GM18907 (cell line): ENCODE measurements around the gene CATSPERD.
"Not testable (repeated sequence)": the region's sequence is repeated elsewhere in the genome, so short reads cannot be mapped to it uniquely, and the experiment has no call there.

Source experiments
- ATAC-seq: cut with Tn5 transposase; IDR thresholded peaks from one replicate; pipeline ENCODE4 v1.9.1; 2021; ENCODE audit warnings: mild to moderate bottlenecking, moderate library complexity; ENCODE audit not compliant: unreplicated experiment

Gene CATSPERD

DNA sequence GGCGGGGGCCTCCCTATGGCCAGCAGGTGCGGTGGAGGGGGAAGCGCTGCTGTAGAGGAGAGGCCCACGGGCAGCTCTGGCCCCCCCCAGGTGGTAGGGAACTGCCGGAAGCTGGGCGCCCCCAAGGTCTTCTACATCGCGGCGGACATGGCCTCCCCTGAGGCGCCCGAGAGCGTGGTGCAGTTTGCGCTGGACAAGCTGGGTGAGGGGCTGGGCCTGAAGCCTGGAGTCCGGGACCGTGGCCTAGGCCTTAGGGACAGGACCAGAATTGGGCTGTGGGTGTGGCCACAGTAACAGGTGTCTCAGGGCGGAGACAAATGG, 34.2 kb upstream of the CATSPERD start:
- ATAC-seq = no peak

- peak; percentile 54 for ATAC-seq
Measured at GRCh38 chr19:5686647-5687359, 33.6 kb upstream of the CATSPERD start.

DNA sequence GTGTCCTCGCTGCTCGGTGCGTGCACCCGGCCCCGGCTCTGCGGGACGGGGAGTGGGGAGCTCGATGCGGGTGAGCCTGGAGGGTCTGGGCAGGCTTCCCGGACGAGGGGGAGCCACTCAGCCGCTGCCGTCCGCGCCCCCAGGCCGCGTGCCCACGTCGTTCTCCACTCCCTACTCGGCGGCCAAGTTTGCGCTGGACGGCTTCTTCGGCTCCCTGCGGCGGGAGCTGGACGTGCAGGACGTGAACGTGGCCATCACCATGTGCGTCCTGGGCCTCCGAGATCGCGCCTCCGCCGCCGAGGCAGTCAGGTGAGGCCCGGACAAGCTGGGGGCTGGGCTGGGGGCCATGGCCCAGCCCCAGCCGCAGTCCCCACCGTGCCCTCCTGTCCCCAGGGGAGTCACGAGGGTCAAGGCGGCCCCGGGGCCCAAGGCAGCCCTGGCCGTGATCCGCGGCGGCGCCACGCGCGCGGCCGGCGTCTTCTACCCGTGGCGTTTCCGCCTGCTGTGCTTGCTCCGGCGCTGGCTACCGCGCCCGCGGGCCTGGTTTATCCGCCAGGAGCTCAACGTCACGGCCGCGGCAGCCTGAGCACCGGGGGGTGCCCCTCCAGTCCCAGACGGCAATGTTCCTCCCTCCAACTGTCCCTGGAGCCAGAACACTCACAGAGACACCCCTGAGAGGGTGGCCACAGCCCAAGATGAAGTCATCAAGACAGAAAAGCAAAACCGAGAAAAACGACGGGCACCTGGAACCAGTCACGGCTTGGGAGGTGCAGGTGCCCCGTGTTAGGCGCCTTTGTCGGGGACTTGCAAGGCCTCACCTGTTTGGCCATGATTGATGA, 32.9 kb upstream of the CATSPERD start:
- ATAC-seq = no peak

DNA sequence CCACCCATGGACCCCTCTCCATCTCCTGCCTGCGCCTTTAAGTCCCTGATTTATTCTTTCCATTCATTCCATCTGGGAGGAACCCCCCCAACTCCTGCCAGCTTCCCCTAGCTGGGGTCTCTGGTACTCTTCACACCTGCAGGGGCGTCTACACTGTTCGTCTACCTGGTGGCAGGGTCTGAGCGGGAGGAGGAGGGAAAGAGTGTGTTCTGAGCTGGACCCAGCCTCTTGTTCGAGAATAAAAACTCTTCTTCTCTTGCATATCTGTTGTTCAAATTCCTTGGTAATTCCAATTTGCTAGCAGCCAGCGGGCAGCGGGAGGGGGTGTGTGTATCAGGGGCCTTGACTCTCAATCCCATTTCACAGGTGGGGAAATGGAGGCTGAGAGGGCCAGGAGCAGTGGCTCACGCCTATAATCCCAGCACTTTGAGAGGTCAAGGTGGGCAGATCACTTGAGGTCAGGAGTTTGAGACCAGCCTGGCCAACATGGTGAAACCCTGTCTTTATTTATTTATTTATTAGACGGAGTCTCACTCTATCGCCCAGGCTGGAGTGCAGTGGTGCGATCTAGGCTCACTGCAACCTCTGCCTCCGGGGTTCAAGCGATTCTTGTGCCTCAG, 32.1 kb upstream of the CATSPERD start:
- not testable (repeated sequence) for ATAC-seq

DNA sequence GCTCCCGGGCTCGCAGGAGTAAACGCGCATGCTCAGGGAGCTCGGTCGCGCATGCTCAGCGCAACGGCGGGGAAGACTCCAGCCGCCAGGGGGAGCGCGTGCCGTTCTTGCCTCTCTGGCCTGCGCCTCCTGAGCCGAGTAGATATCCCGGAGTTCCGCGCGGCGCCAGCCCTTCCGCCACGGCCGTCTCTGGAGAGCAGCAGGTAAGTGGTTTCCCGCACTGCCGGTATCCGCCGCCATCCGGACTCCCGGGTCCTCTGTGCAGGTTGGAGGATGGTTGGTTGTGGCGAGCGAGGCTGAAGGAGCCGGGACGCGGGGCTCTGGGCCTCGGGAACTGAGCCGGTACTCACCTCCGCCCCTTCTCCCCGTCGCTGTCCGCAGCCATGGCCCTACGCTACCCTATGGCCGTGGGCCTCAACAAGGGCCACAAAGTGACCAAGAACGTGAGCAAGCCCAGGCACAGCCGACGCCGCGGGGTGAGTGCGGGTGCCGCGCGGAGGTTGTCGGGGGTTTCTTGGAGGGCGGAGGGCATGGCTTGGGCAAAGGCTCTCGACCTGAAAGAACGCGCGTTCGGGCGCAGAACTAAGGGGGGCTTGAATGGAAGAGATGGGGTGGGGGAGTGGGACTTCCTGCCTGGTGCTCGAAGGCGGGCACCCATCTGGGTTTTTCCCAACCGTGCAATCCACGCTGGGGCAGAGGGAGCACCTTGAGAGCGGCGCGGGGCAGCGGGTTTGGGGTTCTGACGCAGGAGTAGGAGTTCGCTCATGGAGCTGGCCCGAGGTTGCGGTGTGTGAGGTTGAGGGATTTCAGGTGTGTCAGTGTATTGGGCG, 30.1 kb upstream of the CATSPERD start, which contains the start of gene RPL36:
TSS of gene RPL36 (plus strand) at position 171 of the 830 bp plus-strand sequence. CDS start at position 384, 213 bp downstream.
- peak; percentile 50 for ATAC-seq

DNA sequence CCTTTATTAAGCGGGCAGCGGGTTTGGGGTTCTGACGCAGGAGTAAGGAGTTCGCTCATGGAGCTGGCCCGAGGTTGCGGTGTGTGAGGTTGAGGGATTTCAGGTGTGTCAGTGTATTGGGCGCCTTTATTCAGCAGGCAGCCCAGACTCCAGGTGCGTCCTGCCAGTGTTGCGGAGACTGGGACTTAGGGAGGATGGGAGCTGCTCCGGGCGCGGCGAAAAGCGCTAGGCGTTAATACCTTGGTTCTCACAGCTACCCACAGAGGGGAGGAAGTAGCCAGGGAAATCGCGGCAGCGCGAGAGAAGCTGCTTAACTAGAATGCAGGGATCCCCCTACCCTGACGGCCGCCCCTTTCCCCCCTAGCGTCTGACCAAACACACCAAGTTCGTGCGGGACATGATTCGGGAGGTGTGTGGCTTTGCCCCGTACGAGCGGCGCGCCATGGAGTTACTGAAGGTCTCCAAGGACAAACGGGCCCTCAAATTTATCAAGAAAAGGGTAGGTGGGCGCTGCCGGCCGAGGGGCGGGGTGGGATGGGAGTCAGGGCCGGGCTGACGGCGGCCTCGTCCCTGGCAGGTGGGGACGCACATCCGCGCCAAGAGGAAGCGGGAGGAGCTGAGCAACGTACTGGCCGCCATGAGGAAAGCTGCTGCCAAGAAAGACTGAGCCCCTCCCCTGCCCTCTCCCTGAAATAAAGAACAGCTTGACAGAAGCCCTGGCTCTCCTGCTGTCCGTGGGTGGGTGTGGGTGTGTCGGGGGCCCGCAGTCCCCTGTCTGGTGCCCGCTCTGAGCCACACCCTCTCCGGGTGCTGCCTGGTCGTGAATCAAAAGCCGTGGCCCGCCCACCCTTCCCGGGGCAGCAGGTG, 29.2 kb upstream of the CATSPERD start:
- no peak for ATAC-seq

DNA sequence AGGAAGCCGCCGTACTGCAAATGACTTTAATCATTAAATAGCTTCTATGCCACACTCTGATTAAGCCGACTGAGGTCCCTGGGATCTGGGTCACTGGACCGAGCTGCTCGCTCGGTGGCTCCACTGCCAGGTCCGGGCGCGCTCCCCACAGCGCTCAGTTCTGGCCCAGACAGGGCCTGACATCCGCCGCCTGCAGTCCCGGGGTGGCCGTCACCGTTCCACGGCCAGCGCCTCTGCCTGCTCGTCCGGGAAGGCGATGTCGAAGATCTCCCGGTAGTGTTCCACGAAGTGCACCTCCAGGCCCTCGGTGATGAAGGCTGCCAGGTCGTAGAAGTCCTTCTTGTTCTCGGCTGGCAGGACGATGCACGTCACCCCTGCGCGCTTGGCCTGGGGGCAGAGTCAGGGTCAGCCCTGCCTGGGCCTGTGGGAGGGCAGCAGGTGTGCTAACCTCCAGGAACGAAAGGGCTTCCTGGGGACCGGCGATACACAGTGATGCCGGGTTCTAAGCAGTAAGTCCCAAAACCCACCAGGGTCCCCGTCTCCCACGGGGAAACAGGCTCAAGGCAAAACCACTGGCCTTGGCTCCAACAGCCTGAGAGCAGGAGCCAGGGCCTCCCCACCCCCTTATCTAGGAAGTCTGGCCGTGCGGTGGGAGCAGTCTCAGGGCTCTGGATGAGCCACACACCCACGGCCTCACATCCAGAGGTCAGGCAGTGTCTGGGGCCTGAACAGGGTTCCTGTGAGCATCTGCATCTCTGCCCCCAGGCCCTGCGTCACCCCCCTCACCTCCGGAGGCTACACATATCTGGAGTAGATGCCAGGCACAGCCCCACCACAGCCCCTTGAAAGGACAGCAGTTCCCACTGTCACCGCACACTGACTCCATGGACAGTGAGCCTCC, 28.4 kb upstream of the CATSPERD start:
- ATAC-seq = no peak

DNA sequence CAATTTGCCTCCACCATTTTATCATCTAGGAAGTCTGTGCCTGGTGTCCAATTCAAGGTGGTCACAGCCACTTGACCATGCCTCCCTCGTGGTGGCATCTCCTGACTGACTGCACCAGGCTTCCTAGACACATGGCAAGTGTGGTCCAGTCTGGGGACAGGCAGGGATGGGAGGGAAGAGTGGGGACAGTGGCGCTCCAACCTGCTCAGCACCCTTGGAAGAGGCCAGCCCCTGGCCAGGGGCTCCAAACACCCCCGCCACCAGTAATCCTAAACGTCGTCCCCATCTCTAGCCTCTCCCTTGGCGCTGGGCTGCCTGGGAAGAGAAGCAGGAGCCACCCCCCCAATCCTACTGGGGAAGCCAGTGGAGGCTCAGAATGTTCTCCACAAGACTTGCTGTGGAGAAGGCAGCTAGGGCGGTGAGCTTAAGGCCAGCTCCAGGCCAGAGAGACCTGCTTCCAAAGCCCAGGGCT, 27.7 kb upstream of the CATSPERD start:
- ATAC-seq = no peak

GRCh38 chr19:5693195-5694166, 27.0 kb upstream of the CATSPERD start:
- ATAC-seq = no peak

DNA sequence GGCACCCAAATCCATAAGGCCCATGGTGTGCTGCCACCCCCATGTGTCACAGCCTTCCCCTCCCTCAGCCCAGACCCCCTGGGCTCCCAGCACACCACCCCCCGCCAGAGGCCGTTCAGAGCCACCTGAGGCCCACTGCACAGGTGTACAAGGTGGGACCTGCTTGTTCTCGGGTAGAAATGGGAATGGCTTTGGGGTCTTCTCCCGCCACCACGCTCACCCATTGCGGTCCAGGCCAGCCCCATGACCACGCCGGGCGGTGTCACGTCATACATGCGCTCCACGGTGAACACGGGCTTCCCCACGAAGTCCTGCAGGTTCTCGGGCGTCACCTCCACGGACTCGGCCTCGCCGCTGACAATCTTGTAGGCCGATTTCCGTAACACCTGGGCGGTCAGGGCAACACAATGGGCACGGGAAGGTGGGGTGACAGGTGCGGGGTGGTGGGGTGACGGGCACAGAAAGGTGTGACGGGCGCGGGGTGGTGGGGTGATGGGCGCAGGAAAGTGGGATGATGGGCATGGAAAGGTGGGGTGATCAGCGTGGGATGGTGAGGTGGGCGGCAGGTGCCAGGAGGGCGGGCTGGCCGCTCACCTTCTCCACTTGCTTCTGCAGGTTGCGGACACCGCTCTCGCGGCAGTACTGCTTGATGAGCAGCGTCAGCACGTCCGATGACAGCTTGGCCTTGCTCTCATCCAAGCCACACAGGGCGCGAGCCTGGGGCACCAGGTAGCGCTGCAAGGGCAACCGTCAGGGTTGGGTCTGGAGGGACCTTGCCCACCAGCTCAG, 26.1 kb upstream of the CATSPERD start:
- no peak for ATAC-seq

GRCh38 chr19:5694956-5695648, 25.3 kb upstream of the CATSPERD start:
- no peak for ATAC-seq

GRCh38 chr19:5695649-5696195, 24.7 kb upstream of the CATSPERD start:
- no peak for ATAC-seq

GRCh38 chr19:5696196-5697021, 24.0 kb upstream of the CATSPERD start:
- ATAC-seq = no peak

- no peak for ATAC-seq
Measured at GRCh38 chr19:5697022-5697889, 23.2 kb upstream of the CATSPERD start.
